ENCODE data around the gene IL15RA. TPM values are rescaled to one million over a fixed set of nuclear protein-coding genes. Genes with fewer than 3 reads are reported as not detected.

Gene IL15RA
- total and polyA plus RNA-seq, 2 of the 8 experiments (the other 6 are each of a cell fraction or from before 2014, with no cell fraction given) = 1.3 to 1.4 TPM

GRCh38 chr10:5968037-5968680, 9.2 kb downstream of the IL15RA start:
- no peaks in the 10 kb centered on the region for H3K27me3 ChIP-seq (replicated peaks in 1 of 4; ENCODE audit: control insufficient read depth in 3 of 4, extremely low read depth in 1 of 4, insufficient read depth in 3 of 4, low read length in 3 of 4)
- H3K36me3 ChIP-seq (ENCODE audit: control insufficient read depth in 2 of 4, insufficient read depth in 4 of 4, low read length in 3 of 4) = no peaks in the 10 kb centered on the region
- no peaks in the 10 kb centered on the region for H3K79me2 ChIP-seq (ENCODE audit: control insufficient read depth in 1 of 2, insufficient read depth in 2 of 2, low read length in 2 of 2)
- H3K4me2 ChIP-seq (ENCODE audit: insufficient read depth in 1 of 2, low read depth in 2 of 2, low read length in 2 of 2) = no peak overlapping the region
- no peak overlapping the region for H2AFZ ChIP-seq (ENCODE audit: low read length)
- H2BK20ac ChIP-seq (ENCODE audit: low read length) = no peak overlapping the region
- H2BK12ac ChIP-seq (ENCODE audit: low read depth, low read length) = no peak overlapping the region
- H3K4ac ChIP-seq (replicated peaks; ENCODE audit: insufficient read length, low read depth, low read length) = no peak overlapping the region
- no peaks in the 10 kb centered on the region for H3K9me3 ChIP-seq (ENCODE audit: insufficient read depth in 2 of 2, low read depth in 1 of 2, low read length in 1 of 2)
- no peak overlapping the region for H3K18ac ChIP-seq (ENCODE audit: extremely low read depth, low read length)
- no peaks in the 10 kb centered on the region for H3K23me2 ChIP-seq (ENCODE audit: low read depth, low read length)
- DNase-seq (ENCODE audit: low read depth in 1 of 2, low spot score in 2 of 2) (no peak), FAIRE-seq (no peak)
- H3K56ac ChIP-seq (replicated peaks; ENCODE audit: insufficient read length, low read depth, low read length) = no peak overlapping the region
- H2AK5ac ChIP-seq (ENCODE audit: low read depth, low read length) = no peak overlapping the region
- no peak overlapping the region for H4K91ac ChIP-seq (replicated peaks; ENCODE audit: insufficient read length, low read length)
- no peak overlapping the region for H3K9ac ChIP-seq (replicated peaks in 1 of 4; ENCODE audit: extremely low read depth in 1 of 4, low read depth in 3 of 4, low read length in 3 of 4)
- no peak overlapping the region for H2BK120ac ChIP-seq (replicated peaks; ENCODE audit: low read depth, low read length)
- H3K4me1 ChIP-seq (replicated peaks in 1 of 4; ENCODE audit: control insufficient read depth in 3 of 4, insufficient read depth in 4 of 4, low read length in 3 of 4) = no peaks in the 10 kb centered on the region
- H4K8ac ChIP-seq (ENCODE audit: extremely low read depth, insufficient read depth, low read length) = no peak overlapping the region
- POLR2A ChIA-PET (ENCODE audit: partially characterized antibody) = no interaction called here
- H3K79me1 ChIP-seq (ENCODE audit: low read depth, low read length) = no peaks in the 10 kb centered on the region; the same call in 1 of the 2 replicates
- 91% methylated on average over 5 of the region's 5 CpGs; no CpG with 5 or more reads in 1 of the 2 experiments for WGBS, 2 experiments (ENCODE audit: extremely low coverage in 1 of 2, insufficient coverage in 1 of 2, insufficient read length in 1 of 2, insufficient replicate concordance in 2 of 2, low coverage in 1 of 2, low lambda C conversion rate in 2 of 2, missing lambda C conversion rate in 1 of 2)
- no peaks in the 10 kb centered on the region for H4K20me1 ChIP-seq (replicated peaks in 1 of 2; ENCODE audit: control insufficient read depth in 1 of 2, insufficient read depth in 2 of 2, low read length in 2 of 2)
- no peak overlapping the region for H3K23ac ChIP-seq (ENCODE audit: insufficient read length)
- H4K5ac ChIP-seq (ENCODE audit: insufficient read length, low read depth, low read length) = no peak overlapping the region
- H3K14ac ChIP-seq (ENCODE audit: insufficient read length) = no peak overlapping the region
- no peak overlapping the region for H3K27ac ChIP-seq (ENCODE audit: low read depth, low read length)
- CTCF ChIA-PET (ENCODE audit: partially characterized antibody) = interaction anchor here (0.9 kb wide), 1 partner anchor 430 kb away, joined by 3 read pairs; no protein-coding TSS in a partner anchor
- H3K4me3 ChIP-seq (ENCODE audit: extremely low read depth in 1 of 4, insufficient read depth in 2 of 4, low read depth in 3 of 4, low read length in 4 of 4) = no peak overlapping the region
- H2BK5ac ChIP-seq (ENCODE audit: low read depth, low read length) = no peak overlapping the region
- H2BK15ac ChIP-seq (ENCODE audit: low read length) = no peak overlapping the region
- TF ChIP-seq CHD2 (IDR thresholded peaks at IDR 0.05; ENCODE audit: low read length) (no peak), SP1 (IDR thresholded peaks at IDR 0.05; ENCODE audit: low read depth, low read length) (no peak), TAF7 (optimal IDR thresholded peaks at IDR 0.05; ENCODE audit: borderline replicate concordance, low read depth, low read length) (no peak), ZNF274 (IDR thresholded peaks at IDR 0.05; ENCODE audit: borderline replicate concordance, extremely low read depth, low read length) (no peak), CBX8 (IDR thresholded peaks at IDR 0.05; ENCODE audit: borderline replicate concordance, low read depth, low read length) (no peak)
